ENCODE data around the gene DPM3. TPM values are rescaled to one million over a fixed set of nuclear protein-coding genes. Genes with fewer than 3 reads are reported as not detected.

DPM3 gene
- total RNA-seq, 1 experiment from 2014 or later: 73.5 TPM

- ATAC-seq (no peak), DNase-seq (ENCODE audit: low spot score) (no peak)
- Mint-ChIP-seq H3K27ac (no peak overlapping the region), H3K4me1 (peaks cover 18% of the 10 kb centered on the region), H3K27me3 (ENCODE audit: low read depth) (peaks cover 15% of the 10 kb centered on the region), H3K36me3 (no peaks in the 10 kb centered on the region), H3K4me3 (no peak overlapping the region), H3K9me3 (no peaks in the 10 kb centered on the region)
- ChIA-PET CTCF (interaction anchor here (1.0 to 6.3 kb wide), 5 partner anchors 9 to 78 kb away, joined by 3 to 115 read pairs (median 7); partner anchors contain the start of gene KRTCAP2), POLR2A (no interaction called here)
- TF ChIP-seq TEAD4 (CRISPR knock-in tag; IDR thresholded peaks at IDR 0.05) (no peak), JUN (CRISPR knock-in tag; IDR thresholded peaks at IDR 0.05) (no peak), USF1 (CRISPR knock-in tag; IDR thresholded peaks at IDR 0.05) (no peak), ZNF423 (CRISPR knock-in tag; IDR thresholded peaks at IDR 0.05) (peak; percentile 34; the same call in 1 of the 2 replicates), ZMAT4 (CRISPR knock-in tag; IDR thresholded peaks at IDR 0.05) (no peak), ERG (CRISPR knock-in tag; IDR thresholded peaks at IDR 0.05) (no peak), ZNF232 (CRISPR knock-in tag; IDR thresholded peaks at IDR 0.05) (no peak), E2F4 (CRISPR knock-in tag; IDR thresholded peaks at IDR 0.05; ENCODE audit: borderline replicate concordance, low read depth) (no peak)
Observed at GRCh38 chr1:155094622-155094948, 45.7 kb downstream of the DPM3 start.

GRCh38 chr1:155093911-155094621 lies 46.3 kb downstream of the DPM3 start:
- CTCF ChIA-PET: interaction anchor here (0.6 to 6.8 kb wide), 8 partner anchors 8 to 79 kb away, joined by 3 to 605 read pairs (median 6); partner anchors contain the start of genes KRTCAP2 and TRIM46
- POLR2A ChIA-PET: no interaction called here
- ATAC-seq: peak; percentile 59
- peaks cover 15% of the 10 kb centered on the region for H3K27me3 Mint-ChIP-seq (ENCODE audit: low read depth)
- TF ChIP-seq TP53 (CRISPR knock-in tag; IDR thresholded peaks at IDR 0.05) (no peak), NR3C1 (CRISPR knock-in tag; conservative IDR thresholded peaks at IDR 0.05; ENCODE audit: low read depth) (no peak), USF1 (CRISPR knock-in tag; IDR thresholded peaks at IDR 0.05) (no peak), RELA (CRISPR knock-in tag; IDR thresholded peaks at IDR 0.05; ENCODE audit: borderline replicate concordance) (no peak), ZSCAN18 (CRISPR knock-in tag; IDR thresholded peaks at IDR 0.05) (no peak), ERG (CRISPR knock-in tag; IDR thresholded peaks at IDR 0.05) (no peak), FOXP4 (CRISPR knock-in tag; IDR thresholded peaks at IDR 0.05) (no peak), GRHL2 (CRISPR knock-in tag; IDR thresholded peaks at IDR 0.05; ENCODE audit: insufficient replicate concordance, severe bottlenecking) (no peak)
- H3K4me3 Mint-ChIP-seq: no peak overlapping the region
- H3K36me3 Mint-ChIP-seq: no peaks in the 10 kb centered on the region
- H3K9me3 Mint-ChIP-seq: no peaks in the 10 kb centered on the region
- H3K4me1 Mint-ChIP-seq: peaks cover 18% of the 10 kb centered on the region
- no peak for DNase-seq (ENCODE audit: low spot score)
- no peak overlapping the region for H3K27ac Mint-ChIP-seq

Measured in WTC11 (cell line).